Mesenteric fat pad (tissue), 1 donor: Measurements from ENCODE around the gene REV3L. TPM values are rescaled to one million over a fixed set of nuclear protein-coding genes. Genes with fewer than 3 reads are reported as not detected.
"Not testable (repeated sequence)": the region's sequence is repeated elsewhere in the genome, so short reads cannot be mapped to it uniquely, and the experiment has no call there.

ENCODE experiments used
- DNase-seq: peaks from one replicate; pipeline ENCODE4 v3.0.0-alpha.2; 2020; ENCODE audit warnings: low spot score
- total RNA-seq: library from RNA; stranded (reverse); fragmentation: NEBNext Ultra II Directional; extraction: Animal tissue kit (Norgen Biotek cat#: 25700); gene quantifications from one replicate; pipeline ENCODE4 v1.2.1, GENCODE V29; 2021
- donor health status: DM: yes; HTN: yes; CAD: no.

REV3L gene
- total RNA-seq, 1 donor from 2014 or later: 63.7 TPM

DNA sequence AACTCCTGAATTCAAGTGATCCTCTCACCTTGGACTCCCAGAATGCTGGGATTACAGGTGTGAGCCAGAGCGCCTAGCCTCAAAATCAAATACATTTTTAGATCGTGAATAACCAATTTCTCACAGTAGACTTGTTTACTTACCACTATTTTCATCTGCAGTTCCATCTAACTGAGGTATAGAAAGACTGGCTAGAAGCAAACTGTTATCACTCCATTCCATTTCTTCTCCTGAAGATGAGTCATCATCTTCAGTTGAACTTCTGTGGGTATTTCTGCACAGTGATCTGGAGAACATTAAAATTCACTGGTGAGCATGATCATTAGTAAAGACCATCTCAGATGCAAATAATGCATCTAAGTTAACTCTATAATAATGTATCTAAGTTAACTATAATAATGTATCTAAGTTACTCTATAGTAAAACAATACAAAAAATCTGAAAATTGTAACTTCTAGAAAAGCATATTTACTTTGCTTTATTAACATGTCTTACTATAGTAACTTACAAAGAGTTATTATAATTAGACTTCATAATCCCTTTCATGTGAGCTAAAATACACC, 105.4 kb downstream of the REV3L start:
- no peak for DNase-seq

DNA sequence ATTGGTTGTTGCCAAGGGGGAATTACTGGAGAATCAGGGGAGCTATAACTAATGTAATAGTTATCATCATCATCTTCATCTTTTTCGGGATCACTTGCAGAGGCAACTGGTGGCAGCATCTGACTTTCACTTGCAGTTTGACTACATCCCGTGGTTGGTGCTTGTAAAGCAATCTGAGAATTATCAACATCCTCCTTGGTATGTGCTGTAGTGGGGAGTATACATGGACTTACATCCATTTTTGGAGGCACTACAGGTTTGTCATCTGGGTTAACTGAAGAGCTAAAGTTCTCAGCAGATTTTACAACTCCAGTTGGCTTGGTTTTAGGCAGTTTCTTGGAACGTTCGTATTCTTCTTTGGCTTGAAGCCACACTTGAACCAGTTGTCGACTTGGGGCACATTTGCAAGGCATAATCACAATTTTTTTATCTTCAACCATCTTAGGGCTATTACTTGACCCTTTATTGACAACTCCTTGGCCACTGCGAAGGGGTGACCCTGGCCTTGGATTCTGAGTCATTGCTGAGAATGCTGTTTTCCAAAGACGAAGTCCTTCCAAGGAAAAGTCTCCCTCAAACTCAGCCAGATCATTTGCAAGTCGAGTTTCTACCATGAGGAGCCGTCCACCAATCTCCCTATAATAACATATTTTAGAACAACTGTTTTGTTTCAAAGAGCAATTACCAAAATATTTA, 115.5 kb downstream of the REV3L start:
- DNase-seq: no peak

DNA sequence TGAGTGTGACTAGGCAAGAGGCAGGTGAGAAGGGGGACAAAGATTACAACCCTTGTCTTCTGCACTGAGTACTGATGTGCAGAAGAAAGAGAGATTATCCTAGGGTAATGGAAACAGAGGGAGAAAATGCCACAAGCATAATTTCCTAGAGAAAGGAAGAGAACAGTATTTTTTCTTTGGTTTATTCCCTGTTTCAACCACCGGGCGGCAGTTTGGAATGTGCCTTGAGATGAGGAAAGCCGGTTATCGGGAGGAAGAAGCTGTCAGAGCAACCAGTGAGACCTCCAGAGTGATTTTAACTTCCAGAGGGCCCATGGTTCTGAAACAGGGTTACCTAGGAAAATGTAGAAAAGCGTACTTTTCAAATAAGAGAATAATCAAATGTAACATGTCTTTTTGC, 121.4 kb downstream of the REV3L start:
- DNase-seq: no peak

DNA sequence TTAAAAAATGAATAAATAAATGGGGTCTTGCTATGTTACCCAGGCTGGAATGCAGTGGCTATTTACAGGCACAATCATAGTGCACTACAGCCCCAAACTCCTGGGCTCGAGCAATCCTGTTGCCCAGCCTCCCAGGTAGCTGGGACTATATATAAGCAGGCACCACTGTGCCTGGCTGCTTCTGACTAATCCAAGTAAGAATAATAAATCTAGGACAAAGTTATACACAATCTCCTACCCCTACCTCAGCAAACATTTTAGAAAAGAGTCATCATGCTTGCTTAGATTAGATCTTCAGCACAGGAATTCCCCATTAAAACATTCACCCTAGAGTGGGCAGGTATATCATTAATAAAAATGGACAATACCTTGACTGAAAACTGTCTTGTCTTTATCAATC, 124.6 kb downstream of the REV3L start:
- DNase-seq: no peak

DNA sequence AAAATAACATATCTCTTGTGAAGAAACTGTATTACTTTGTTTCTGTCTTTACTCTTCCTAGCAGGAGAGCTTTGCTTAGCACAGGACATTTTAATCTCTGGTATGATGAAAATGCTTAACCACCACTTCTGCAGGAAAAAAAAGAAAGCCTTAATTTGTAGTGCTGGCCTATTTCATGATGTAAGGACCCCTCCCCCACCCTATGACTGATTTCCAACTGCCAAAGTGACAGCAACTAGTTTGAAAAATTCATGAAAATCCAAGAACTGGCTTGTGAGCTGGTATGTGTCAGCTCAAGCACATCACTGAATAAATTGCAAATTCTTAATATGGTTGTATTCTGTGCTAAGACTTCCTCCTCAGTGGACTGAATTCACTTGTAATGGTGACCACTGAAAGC, 125.3 kb downstream of the REV3L start:
- no peak for DNase-seq

DNA sequence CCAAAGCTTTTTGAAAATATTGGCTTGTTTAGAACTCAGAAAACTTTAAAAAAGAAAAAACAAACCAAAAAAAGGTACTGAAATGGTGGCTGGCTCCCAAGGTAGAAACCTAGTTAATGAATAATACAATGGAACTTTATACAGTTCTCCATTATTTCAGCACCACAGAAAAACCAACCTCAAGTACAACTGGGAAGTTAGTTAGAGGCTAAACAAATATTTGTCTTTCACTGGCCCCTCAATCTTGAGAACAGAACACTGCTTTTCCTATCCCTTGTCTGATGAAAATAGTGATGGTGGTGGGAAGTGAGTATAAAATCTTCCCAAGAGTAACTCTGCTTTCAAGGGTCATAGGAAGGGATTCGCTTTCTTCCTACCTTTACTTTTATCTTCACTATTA, 126.5 kb downstream of the REV3L start:
- DNase-seq: no peak

DNA sequence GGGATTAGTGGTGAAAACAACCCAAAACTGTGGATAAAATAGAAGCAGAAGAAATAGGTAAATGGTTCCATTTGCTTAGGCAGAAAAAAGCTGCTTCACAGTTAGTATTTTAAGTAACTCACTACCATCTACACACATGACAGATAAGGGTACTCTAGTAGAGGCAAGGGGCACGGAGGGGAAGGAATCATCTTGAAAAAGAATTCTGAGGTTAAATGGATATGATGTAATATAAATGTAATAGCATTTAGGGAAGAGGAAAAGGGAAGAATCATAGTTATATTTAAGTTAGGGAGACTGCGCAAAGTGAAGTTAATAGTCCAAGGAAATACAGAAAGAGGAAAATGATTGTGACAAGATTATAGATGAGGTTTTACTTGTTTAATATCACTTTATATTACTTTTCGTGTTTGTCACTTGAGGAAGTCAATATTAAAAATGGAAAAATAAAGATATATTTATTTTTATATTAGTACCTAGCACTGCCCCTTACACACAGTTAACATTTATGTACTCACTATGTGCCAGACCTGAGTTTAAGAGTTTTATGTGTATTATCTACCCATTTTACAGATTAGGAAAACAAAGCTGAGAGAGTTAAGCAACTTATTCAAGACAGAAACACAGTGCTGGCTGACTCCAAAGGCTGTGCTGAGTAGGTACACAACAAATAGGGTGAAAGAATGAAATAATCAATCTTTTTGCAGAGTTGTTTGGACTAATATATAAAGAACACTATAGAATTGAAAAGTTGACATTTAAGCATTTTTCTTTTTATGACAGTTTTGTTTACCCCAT, 128.1 kb downstream of the REV3L start:
- DNase-seq: no peak

DNA sequence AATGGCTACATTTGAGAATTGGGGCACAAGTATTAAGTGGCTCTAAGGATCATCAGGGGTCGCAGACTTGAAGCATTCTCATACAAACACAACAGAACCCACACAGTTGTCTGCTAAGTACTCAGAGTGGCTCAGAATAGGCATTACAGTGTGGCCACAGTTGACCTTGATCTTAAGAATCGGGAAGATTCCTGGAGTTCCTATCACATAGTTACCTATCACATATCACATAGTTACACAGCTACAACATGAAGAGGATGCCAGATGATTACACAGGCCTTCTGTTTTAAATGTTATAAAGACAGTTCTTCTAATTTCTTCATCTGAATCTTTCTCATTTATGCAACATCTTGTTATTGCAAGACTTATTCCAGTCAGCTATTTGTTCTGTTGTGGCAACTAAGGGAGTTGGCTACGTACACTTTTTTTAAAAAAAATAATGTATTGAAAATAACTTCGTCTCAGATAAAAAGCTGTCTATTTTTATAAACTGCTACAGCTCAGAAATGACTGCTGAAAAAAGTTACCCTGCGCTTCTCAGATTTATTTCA, 129.0 kb downstream of the REV3L start:
- no peak for DNase-seq

DNA sequence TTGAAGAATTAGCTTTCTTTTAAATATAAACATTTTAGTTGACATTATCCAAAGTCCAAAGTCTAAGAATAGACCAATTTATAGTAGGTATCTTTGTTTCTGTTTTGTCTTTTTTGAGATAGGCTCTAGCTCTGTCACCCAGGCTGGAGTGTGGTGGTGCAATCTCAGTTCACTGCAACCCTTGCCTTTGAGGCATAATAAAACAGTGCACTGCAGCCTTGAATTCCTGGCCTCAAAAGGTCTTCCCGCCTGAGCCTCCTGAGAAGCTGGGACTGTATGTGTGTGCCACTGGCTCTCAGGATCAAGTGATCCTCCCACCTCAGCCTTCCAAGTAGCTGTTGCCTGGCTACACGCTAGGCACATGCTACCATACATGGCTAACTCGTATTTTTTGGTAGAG, 135.4 kb downstream of the REV3L start:
- DNase-seq: no peak

DNA sequence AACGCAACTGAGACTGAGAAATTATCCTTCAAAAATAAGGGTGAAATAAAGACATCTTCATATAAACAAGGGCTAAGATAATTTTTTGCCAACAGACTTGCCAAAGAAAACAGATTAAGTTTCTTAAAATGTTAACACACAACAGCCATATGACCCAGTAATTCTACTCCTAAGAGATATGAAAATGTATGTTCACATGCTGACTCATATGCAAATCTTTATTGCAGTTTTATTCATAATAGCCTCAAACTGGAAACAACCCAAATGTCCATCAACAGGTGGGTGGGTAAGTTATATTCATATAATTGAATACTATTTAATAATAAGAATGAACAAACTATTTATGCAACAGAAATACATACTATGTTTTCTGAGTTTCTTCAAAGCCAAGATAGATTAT, 140.1 kb downstream of the REV3L start:
- no peak for DNase-seq

DNA sequence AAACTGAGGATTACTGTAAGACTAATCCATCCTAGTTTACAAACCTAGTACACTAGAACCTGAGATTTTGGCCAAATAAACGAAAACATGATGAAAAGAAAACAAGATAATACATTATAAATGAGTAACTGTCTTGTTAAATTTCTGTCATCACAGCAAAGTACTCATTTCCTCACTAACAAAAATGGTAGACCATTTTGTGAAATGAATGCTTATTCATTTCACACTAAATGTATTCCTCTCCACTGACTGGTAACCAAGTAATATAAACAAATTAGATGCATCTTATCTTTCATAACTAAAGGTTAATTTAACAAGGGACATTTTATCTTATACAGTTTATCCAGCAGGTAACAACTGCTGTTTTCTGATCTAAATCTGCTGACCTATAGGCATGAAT, 143.7 kb downstream of the REV3L start:
- DNase-seq: no peak

DNA sequence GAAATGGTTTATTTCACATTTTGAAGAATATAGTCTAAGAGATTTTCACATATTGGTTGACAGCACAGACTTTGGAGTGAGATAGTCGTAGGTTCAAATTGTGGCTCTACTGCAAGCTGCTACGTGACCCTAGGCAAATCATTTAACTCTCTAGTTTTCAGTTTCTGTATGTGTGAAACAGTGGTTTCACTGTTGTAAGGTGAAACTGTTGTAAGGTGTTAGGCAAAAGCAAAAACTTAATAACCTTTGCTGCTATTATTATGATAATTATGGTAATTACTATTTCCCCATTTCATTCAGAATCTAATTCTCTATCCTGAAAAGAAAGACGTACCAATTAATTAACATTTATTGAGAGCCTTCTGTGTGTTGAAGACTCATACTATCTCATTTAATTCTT, 144.2 kb downstream of the REV3L start:
- DNase-seq: no peak

DNA sequence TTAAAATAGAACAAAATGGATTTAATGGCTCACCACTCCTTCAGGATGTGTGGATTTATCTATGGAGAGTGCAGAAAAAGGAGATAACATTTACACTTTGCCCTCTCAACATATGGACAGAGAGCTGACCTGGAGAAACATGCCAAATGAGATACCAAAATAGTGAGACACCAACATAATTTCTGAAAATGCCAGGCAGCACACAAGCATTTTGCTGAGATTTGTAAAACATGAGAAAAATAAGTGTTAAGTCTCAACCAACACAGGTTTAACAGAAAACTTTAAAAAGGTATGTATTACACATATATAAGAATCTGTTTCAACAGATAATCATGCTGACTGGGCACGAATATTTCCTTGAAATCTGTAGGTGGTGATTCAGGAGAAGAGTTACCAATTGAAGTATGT, 145.2 kb downstream of the REV3L start:
- no peak for DNase-seq

DNA sequence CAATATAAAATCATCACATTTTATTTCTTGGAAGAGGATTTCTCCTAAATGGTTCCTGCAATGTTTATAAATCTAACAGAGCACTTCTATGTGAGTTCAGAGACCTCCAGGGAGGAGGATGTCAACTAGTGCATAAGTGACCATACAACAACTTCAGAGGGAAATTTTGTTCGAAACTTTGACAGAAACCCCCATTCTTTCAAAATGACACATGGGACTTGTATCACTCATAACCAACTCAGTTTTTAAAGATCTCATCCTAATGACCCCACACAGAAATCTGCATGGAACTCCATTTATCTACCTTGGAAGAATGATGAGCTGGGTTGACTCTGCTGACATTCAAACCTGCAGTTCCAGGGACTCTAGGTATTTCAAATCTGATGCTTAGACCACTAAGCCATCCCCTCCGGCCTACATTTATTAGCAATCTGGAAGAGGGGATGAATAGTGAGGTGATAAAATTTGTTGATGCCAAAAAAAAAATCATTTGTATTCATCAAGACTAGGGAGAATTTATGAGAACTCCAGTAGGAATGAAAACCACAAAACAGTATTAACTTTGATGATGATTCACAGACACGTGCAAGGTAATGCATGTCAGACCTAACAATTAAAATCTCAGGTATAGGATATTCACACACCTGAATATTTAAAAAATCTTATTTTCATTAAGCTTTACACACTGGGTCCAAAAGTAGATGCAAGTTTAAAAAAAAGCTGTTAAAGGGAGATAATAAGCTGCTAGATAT, 153.0 kb downstream of the REV3L start:
- DNase-seq: no peak

DNA sequence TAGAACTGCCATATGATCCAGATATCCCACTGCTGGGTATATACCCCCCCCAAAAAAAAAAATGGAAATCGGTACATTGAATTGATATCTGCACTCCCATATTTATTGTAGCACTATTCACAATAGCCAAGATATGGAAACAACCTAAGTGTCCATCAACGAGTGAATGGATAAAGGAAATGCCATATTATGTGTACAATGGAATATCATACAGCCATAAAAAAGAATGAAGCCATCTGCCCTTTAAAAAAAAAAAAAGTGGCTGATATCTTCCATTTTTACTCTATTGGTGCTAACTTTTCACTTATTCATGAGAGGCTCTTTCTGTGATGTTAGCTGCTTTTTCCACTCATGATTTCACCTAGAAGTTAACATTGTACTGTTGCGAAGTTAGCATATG, 156.5 kb downstream of the REV3L start:
- DNase-seq: no peak

DNA sequence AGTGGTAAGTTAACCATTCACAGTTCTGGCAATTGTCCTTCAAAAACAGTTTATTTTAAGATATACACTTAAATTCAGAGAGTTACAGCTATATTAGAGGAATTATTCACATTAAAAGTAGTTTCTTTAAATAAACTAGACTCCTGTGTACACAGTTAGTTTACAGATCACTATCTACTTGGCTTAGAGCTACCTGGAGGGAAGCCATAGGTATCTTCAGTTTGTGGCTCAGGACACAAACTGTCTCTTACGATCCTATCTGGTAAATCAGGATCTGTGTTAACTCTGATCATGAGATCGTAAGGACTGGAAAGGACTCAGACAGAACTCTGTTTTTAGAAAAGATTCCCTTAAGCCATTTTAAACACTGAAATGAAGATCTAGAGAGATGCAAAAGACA, 160.9 kb downstream of the REV3L start:
- DNase-seq: no peak

DNA sequence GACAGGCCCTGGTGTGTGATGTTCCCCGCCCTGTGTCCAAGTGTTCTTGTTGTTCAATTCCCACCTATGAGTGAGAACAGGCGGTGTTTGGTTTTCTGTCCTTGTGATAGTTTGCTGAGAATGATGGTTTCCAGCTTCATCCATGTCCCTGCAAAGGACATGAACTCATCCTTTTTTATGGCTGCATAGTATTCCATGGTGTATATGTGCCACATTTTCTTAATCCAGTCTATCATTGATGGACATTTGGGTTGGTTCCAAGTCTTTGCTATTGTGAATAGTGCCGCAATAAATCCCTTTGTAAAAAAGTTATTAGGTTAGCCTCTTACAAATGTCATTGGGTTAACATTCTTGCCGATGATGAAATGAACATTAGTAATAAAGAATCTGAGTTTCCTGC, 175.1 kb downstream of the REV3L start:
- DNase-seq: not testable (repeated sequence)

DNA sequence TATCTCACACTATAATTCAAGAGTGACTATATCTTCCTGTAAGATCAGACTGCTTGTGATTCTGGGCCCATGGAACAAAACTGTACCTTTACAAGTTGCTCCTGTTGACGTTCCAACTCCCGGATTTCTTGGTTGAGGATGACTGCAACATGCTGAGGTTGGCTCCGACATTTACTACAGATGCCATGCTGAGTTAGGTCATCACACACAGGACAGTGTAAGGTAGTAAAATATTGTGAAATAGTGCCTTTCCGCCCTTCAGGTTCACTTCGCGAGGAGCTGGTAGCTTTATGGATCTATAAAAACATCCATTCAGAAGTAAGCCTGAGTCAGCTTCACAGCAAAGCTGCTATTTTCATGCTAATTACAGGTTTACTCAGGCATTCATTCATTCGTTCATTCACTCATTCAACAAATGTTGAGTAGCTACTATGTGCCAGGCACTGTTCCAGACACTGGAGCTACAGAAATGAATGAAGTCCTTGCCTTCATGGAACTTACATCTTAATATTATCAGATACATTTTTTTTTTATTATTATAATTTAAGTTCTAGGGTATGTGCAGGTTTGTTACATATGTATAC, 175.7 kb downstream of the REV3L start:
- DNase-seq: no peak

DNA sequence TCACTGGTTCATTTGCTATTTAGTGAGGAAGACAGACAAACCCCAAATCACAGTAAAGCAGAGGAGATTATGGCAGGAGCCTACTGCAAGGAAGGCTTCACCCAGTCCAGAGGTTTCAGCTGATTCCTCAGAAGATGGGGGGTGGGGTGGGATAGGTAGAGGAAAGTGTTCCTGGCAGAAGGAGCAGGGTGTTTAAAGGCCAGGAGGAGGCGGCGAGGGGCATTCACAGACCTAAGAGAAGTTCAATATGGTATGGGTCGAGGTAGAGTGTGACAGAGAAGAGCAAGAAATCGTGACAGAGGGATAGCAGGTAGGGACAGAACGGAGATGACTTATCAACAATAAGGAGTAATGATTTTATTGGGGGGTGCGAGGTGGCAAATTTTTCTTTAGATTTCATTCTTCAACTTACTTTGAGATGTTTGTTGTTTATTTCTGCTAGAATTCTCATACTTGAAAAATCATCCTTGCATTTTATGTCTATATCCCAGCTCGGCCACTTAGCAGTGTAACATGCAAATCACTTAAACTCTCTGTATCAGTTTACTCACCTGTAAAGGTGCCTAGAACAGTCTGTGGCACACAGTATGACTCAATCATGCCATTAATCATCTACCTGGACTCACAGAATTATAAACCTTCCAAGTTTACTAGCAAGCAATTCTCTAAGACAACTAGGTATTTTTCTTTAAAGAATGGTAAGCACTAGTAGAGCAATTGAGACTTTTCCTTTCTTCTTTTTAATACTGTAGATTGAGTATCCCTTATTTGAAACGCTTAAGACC, 176.7 kb downstream of the REV3L start:
- DNase-seq: no peak

DNA sequence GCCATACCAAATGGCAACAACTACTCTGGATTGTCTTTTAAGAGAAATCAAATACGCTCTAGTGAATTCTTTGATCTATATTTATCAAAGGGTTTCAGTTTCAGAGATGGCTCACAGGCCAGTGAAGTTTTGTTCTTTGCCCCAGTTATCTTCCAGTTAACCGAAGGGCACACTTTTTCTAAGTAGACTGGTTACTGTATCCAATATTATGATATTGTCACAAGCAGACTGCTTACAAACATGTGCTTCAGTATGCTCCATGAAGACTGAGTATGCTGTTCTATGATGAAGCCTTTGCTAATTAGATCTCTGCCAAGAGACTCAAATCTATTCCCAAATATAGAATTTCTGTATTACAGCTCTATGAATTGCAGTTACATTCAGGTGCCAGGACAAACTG, 181.1 kb downstream of the REV3L start:
- no peak for DNase-seq
